ENCODE data around the gene GABRR3. TPM values are rescaled to one million over a fixed set of nuclear protein-coding genes. Genes with fewer than 3 reads are reported as not detected.

Gene GABRR3
- total RNA-seq, 2 donors from 2014 or later: 0.34 TPM; not detected in 1

DNA sequence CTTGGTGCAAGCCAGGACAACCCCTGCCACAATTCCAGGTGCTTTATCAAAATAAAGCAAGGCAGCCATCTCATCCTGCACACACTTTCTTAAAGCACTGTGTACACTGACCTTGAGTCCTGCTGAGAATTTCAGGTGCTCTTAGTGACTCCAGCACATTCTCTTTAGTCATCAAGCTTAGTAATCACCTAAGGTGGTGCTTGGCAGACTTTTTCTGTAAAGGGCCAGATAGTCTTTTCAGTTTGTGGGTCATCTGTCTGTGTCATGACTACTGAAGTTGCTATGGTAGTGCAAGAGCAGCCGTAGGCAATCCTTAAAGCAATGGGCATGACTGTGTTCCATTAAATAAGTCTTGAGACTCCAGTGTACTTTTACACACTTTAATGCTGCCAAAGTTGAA lies 99.3 kb downstream of the GABRR3 start:
- Histone ChIP-seq H3K4me3 (no peak overlapping the region), H3K9me3 (no peaks in the 10 kb centered on the region), H3K36me3 (no peaks in the 10 kb centered on the region), H3K27me3 (replicated peaks; ENCODE audit: insufficient read depth) (no peaks in the 10 kb centered on the region), H3K4me1 (replicated peaks) (no peaks in the 10 kb centered on the region), H3K27ac (no peak overlapping the region)
- intact Hi-C loops (cut with DNase I): no loop called here
- 93% methylated on average over 1 of the region's 1 CpG for WGBS
- TF ChIP-seq CTCF (IDR thresholded peaks at IDR 0.05) (no peak), POLR2AphosphoS5 (IDR thresholded peaks at IDR 0.05) (no peak), POLR2A (IDR thresholded peaks at IDR 0.05) (no peak)
- no peak for DNase-seq (ENCODE audit: low spot score)

Other genes starting within 250 kb of the GABRR3 start
- 10 to 100 TPM; 22.0 to 23.5 TPM for gene CRYBG3, start 213.3 kb downstream of the GABRR3 start, total RNA-seq
- gene RIOX2, start 62.9 kb downstream of the GABRR3 start, total RNA-seq: 10 to 100 TPM; 18.1 to 20.2 TPM
- not detected for gene OR5AC2, start 51.9 kb upstream of the GABRR3 start, total RNA-seq
- not detected for gene OR5H1, start 95.4 kb upstream of the GABRR3 start, total RNA-seq
- not detected for gene OR5H14, start 112.2 kb upstream of the GABRR3 start, total RNA-seq
- gene OR5H15, start 131.4 kb upstream of the GABRR3 start, total RNA-seq: not detected
- gene OR5H6, start 228.9 kb upstream of the GABRR3 start, total RNA-seq: not detected
- gene OR5H2, start 247.2 kb upstream of the GABRR3 start, total RNA-seq: not detected

Measured in prostate gland (tissue), 2 donors.